Measurements from ENCODE around the gene CHD3. TPM values are rescaled to one million over a fixed set of nuclear protein-coding genes. Genes with fewer than 3 reads are reported as not detected.

Gene CHD3
- total and polyA plus RNA-seq, 10 of the 15 experiments (the other 5 are each of a cell fraction or from before 2014, with no cell fraction given), result 1.4 to 86.8 (median 39.1) TPM

DNA sequence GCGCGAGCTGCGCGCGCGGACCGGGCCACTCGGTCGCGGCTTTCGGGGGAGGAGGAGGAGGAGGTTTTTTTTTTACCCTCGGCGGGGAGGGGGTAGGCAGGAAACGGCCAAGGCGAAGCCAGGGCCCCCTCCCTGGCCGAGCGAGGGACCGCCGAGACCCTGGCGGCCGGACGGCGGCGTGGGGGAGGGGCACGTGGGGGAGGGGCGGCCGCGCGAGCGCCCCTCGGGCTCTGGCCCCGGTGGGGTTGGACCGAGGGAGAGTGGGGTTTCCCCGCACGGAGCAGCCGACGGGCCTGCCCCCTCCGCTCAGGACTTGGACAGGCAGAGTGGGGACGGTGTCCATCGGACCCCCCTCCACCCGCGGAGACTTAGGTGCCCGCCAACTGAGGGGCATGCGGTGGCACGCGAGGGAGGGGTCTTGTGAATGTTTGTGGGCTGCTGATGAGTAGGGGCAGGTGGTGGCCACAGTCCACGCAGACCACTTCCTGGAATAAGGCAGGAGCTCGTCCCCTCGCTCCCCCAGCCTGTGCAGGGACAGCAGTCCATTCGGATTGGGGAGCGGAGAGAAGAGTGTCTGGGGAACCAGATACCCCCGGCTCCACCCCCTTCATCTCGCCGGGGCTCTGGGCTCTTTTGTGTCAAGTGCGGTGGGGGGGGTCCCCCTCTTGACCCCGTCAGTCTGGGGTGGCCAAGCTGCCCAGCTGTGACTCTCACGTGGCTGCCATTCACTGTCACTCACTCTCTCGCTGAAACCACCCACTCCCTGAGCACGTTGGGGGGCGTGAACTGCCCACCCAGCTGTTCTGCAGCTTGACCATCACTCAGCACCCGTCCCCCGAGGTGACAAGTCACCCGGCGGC is 3.0 kb upstream of the CHD3 start (continued):
- TF ChIP-seq SUPT20H (IDR thresholded peaks at IDR 0.05; ENCODE audit: borderline replicate concordance, control insufficient read depth, low read depth, low read length), result no peak
- TF ChIP-seq DPF2 (IDR thresholded peaks at IDR 0.05), result peak; percentile 86
- TF ChIP-seq ZBED1 (IDR thresholded peaks at IDR 0.05; ENCODE audit: borderline replicate concordance), result no peak
- 0 out of 2 replicates have a peak, but pooled peaks have one; percentile 24 for TF ChIP-seq BCLAF1 (IDR thresholded peaks at IDR 0.05)
- no peak for TF ChIP-seq ESRRA (IDR thresholded peaks at IDR 0.05; ENCODE audit: low read length)
- TF ChIP-seq YBX1 (IDR thresholded peaks at IDR 0.05), result no peak
- peak; percentile 11 for TF ChIP-seq SP1 (IDR thresholded peaks at IDR 0.05; ENCODE audit: low read depth, low read length)
- no peak for TF ChIP-seq MYB (IDR thresholded peaks at IDR 0.05; ENCODE audit: borderline replicate concordance, low read depth, low read length)
- no peak for TF ChIP-seq EED (IDR thresholded peaks at IDR 0.05; ENCODE audit: low read depth)
- TF ChIP-seq TCF7 (IDR thresholded peaks at IDR 0.05; ENCODE audit: borderline replicate concordance), result no peak
- TF ChIP-seq MYC (IDR thresholded peaks at IDR 0.05; ENCODE audit: insufficient read depth, insufficient read length, insufficient replicate concordance, low read length, severe bottlenecking), result no peak
- no peak for TF ChIP-seq SREBF1 (IDR thresholded peaks at IDR 0.05; ENCODE audit: low read length)
- no peak for TF ChIP-seq FOXK2 (IDR thresholded peaks at IDR 0.05)
- TF ChIP-seq HSF1 (IDR thresholded peaks at IDR 0.05; ENCODE audit: low read depth, low read length), result no peak
- peak; percentile 92 for TF ChIP-seq NKRF (conservative IDR thresholded peaks at IDR 0.05)
- TF ChIP-seq NR2F1 (conservative IDR thresholded peaks at IDR 0.05), result peak; percentile 94
- TF ChIP-seq ZZZ3 (IDR thresholded peaks at IDR 0.05; ENCODE audit: control insufficient read depth, insufficient read length, low read depth), result no peak
- peak; percentile 66; the same call in 1 of the 2 replicates for TF ChIP-seq NBN (IDR thresholded peaks at IDR 0.05)
- TF ChIP-seq TAF1 (IDR thresholded peaks at IDR 0.05; ENCODE audit: borderline replicate concordance, low read depth, low read length), result 0 out of 2 replicates have a peak, but pooled peaks have one; percentile 19
- TF ChIP-seq FOXM1 (IDR thresholded peaks at IDR 0.05; ENCODE audit: low read depth, low read length), result no peak
- TF ChIP-seq NFIC (IDR thresholded peaks at IDR 0.05; ENCODE audit: low read depth, low read length), result no peak
- peak; percentile 87 to 95 for TF ChIP-seq BHLHE40 (IDR thresholded peaks at IDR 0.05; ENCODE audit: borderline replicate concordance in 1 of 2, low read depth in 2 of 2, low read length in 1 of 2)
- TF ChIP-seq SRF (IDR thresholded peaks at IDR 0.05; ENCODE audit: low read depth in 2 of 2, low read length in 2 of 2), result no peak
- TF ChIP-seq, protein P1, sequence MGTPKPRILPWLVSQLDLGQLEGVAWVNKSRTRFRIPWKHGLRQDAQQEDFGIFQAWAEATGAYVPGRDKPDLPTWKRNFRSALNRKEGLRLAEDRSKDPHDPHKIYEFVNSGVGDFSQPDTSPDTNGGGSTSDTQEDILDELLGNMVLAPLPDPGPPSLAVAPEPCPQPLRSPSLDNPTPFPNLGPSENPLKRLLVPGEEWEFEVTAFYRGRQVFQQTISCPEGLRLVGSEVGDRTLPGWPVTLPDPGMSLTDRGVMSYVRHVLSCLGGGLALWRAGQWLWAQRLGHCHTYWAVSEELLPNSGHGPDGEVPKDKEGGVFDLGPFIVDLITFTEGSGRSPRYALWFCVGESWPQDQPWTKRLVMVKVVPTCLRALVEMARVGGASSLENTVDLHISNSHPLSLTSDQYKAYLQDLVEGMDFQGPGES (IDR thresholded peaks at IDR 0.05), result no peak

All from GM12878 (cell line).